Hepatocyte (in vitro differentiated cells): ENCODE measurements around the gene UROD. TPM values are rescaled to one million over a fixed set of nuclear protein-coding genes. Genes with fewer than 3 reads are reported as not detected.

Source experiments
- DNase-seq: peaks from one replicate; pipeline ENCODE4 v3.0.0-alpha.2; 2016; ENCODE audit warnings: low spot score
- H2AFZ ChIP-seq: fragments of 200-600 bp; sonication (generic); 2 replicates; pipeline ENCODE4 v1.6.0; 2016; ENCODE audit warnings: antibody characterized with exemption, mild to moderate bottlenecking
- H3K27ac ChIP-seq: fragments of 200-600 bp; sonication (generic); 2 replicates; pipeline ENCODE4 v1.5.1; 2016; ENCODE audit warnings: mild to moderate bottlenecking
- H3K27me3 ChIP-seq: fragments of 200-600 bp; sonication (generic); 2 replicates; pipeline ENCODE4 v1.6.1; 2016
- H3K36me3 ChIP-seq: fragments of 200-600 bp; sonication (generic); replicated peaks from 2 replicates; pipeline ENCODE4 v1.5.1; 2016; ENCODE audit warnings: low read depth; ENCODE audit not compliant: insufficient read depth
- H3K4me1 ChIP-seq: fragments of 200-600 bp; sonication (generic); 2 replicates; pipeline ENCODE4 v1.5.1; 2016; ENCODE audit warnings: mild to moderate bottlenecking, moderate library complexity; ENCODE audit not compliant: insufficient read depth
- H3K4me2 ChIP-seq: fragments of 200-600 bp; sonication (generic); 2 replicates; pipeline ENCODE4 v1.6.0; 2016
- H3K4me3 ChIP-seq: fragments of 200-600 bp; sonication (generic); 2 replicates; pipeline ENCODE4 v1.5.1; 2016; ENCODE audit warnings: mild to moderate bottlenecking
- H3K79me2 ChIP-seq: fragments of 200-600 bp; sonication (generic); 2 replicates; pipeline ENCODE4 v1.6.0; 2017; ENCODE audit warnings: mild to moderate bottlenecking
- H3K9me2 ChIP-seq: fragments of 200-600 bp; sonication (generic); replicated peaks from 2 replicates; pipeline ENCODE4 v1.6.0; 2017; ENCODE audit warnings: mild to moderate bottlenecking; ENCODE audit not compliant: insufficient read depth
- H3K9me3 ChIP-seq: fragments of 200-600 bp; sonication (generic); 2 replicates; pipeline ENCODE4 v1.5.1; 2016; ENCODE audit warnings: low read depth, mild to moderate bottlenecking
- H4K20me1 ChIP-seq: fragments of 200-600 bp; sonication (generic); 2 replicates; pipeline ENCODE4 v1.6.0; 2016; ENCODE audit warnings: mild to moderate bottlenecking; ENCODE audit not compliant: insufficient read depth, poor library complexity, severe bottlenecking
- EZH2 ChIP-seq: fragments of 200-600 bp; sonication (generic); IDR thresholded peaks from 2 replicates; pipeline ENCODE4 v1.6.1; 2016; ENCODE audit warnings: antibody characterized with exemption, mild to moderate bottlenecking, borderline replicate concordance
- EZH2phosphoT487 ChIP-seq: fragments of 200-600 bp; sonication (generic); IDR thresholded peaks from one replicate; pipeline ENCODE4 v1.6.1; 2018; ENCODE audit warnings: antibody characterized with exemption, mild to moderate bottlenecking, low read depth, moderate library complexity; ENCODE audit not compliant: unreplicated experiment, severe bottlenecking
- WGBS: methylation state at CpG from one replicate; pipeline ENCODE4 v1.1.6; 2016; ENCODE audit warnings: low lambda C conversion rate; ENCODE audit errors: missing lambda C conversion rate; 5-methylcytosine and 5-hydroxymethylcytosine counted together
- polyA plus RNA-seq: library from polyadenylated mRNA; unstranded; fragments of >200 nt; fragmentation: Nextera tagmentation; extraction: Ambion mirVana; gene quantifications from 2 replicates; pipeline ENCODE4 v1.2.1, GENCODE V29; 2016
- total RNA-seq: library from RNA; depleted of rRNA; stranded (reverse); fragments of >200 nt; gene quantifications from 2 replicates; pipeline ENCODE4 v1.2.3, GENCODE V29; 2014
- TF ChIP-seq, protein P1 (sequence below): fragments of 200-600 bp; sonication (generic); IDR thresholded peaks from 2 replicates; pipeline ENCODE4 v1.5.1; 2016; ENCODE audit warnings: antibody characterized with exemption, mild to moderate bottlenecking; ENCODE audit not compliant: poor library complexity

Gene UROD
- total and polyA plus RNA-seq, 2 experiments from 2014 or later, result 91.8 to 152 TPM

GRCh38 chr1:45005761-45006160 is 6.3 kb upstream of the UROD start:
- peaks cover 14% of the 10 kb centered on the region for H3K79me2 ChIP-seq
- peaks cover 10% of the 10 kb centered on the region for H3K4me1 ChIP-seq
- no peak overlapping the region for H3K4me2 ChIP-seq
- peaks cover 3% of the 10 kb centered on the region for H4K20me1 ChIP-seq
- WGBS, result 94% methylated on average over 6 of the region's 6 CpGs
- no peak overlapping the region for H2AFZ ChIP-seq
- no peaks in the 10 kb centered on the region for H3K9me2 ChIP-seq
- H3K4me3 ChIP-seq, result no peak overlapping the region
- TF ChIP-seq, protein P1, sequence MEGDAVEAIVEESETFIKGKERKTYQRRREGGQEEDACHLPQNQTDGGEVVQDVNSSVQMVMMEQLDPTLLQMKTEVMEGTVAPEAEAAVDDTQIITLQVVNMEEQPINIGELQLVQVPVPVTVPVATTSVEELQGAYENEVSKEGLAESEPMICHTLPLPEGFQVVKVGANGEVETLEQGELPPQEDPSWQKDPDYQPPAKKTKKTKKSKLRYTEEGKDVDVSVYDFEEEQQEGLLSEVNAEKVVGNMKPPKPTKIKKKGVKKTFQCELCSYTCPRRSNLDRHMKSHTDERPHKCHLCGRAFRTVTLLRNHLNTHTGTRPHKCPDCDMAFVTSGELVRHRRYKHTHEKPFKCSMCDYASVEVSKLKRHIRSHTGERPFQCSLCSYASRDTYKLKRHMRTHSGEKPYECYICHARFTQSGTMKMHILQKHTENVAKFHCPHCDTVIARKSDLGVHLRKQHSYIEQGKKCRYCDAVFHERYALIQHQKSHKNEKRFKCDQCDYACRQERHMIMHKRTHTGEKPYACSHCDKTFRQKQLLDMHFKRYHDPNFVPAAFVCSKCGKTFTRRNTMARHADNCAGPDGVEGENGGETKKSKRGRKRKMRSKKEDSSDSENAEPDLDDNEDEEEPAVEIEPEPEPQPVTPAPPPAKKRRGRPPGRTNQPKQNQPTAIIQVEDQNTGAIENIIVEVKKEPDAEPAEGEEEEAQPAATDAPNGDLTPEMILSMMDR, result no peak
- TF ChIP-seq EZH2phosphoT487, result no peak
- TF ChIP-seq EZH2, result no peak
- H3K27me3 ChIP-seq, result no peaks in the 10 kb centered on the region
- no peaks in the 10 kb centered on the region for H3K36me3 ChIP-seq
- no peaks in the 10 kb centered on the region for H3K9me3 ChIP-seq
- H3K27ac ChIP-seq, result no peak overlapping the region
- no peak for DNase-seq

DNA sequence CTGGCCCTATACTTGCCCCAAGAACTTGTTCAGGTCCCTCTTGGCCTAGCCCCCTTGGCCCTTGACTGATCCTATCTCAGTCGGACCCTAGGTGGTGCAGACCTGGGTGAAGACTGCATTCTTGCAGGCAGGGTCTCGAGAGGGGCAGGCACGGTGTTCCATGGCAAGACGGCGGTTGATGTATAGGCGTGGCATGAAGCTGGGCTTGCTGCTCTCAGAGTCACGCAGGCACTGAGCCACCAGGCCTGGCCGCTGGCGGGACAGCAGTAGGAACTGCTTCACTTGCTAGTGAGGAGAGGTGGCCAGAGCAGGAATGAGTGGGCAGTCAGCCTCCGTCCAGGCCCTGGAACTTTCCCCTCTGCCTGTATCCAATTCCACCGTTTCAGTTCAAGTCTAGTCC is 4.7 kb upstream of the UROD start:
- WGBS, result 88% methylated on average over 11 of the region's 11 CpGs
- H3K4me2 ChIP-seq, result no peak overlapping the region
- TF ChIP-seq, protein P1, result no peak
- no peak for TF ChIP-seq EZH2

DNA sequence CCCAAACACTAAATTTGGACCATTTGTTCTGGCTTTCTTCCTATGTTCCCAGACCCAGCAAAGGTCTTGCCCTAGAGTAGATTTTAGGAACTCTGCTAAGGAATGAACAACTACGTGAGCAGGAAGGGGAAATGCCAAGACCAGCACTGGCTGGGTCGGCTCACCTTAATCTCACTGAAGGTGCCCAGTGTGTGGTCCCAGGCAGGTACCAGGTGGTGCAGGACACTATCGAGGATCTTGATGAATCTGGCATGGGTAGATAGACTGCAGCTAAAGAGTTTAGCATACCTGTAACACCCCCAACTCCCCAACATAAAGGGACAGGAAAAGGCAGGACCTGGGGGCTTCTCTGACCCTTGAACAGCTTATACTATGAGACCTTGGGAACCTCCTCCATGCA is 4.0 kb upstream of the UROD start:
- no peaks in the 10 kb centered on the region for H3K9me2 ChIP-seq
- H3K4me3 ChIP-seq, result no peak overlapping the region
- H3K9me3 ChIP-seq, result no peaks in the 10 kb centered on the region
- H3K4me2 ChIP-seq, result no peak overlapping the region
- no peak overlapping the region for H2AFZ ChIP-seq
- TF ChIP-seq EZH2phosphoT487, result no peak
- peaks cover 12% of the 10 kb centered on the region for H3K4me1 ChIP-seq
- DNase-seq, result no peak
- H4K20me1 ChIP-seq, result peaks cover 3% of the 10 kb centered on the region
- 97% methylated on average over 3 of the region's 3 CpGs for WGBS
- no peaks in the 10 kb centered on the region for H3K36me3 ChIP-seq
- H3K79me2 ChIP-seq, result peaks cover 21% of the 10 kb centered on the region
- no peaks in the 10 kb centered on the region for H3K27me3 ChIP-seq
- H3K27ac ChIP-seq, result no peak overlapping the region

More for the DNA sequence above, 4.7 kb upstream of the UROD start:
- no peak for DNase-seq
- Histone ChIP-seq H2AFZ (no peak overlapping the region), H4K20me1 (peaks cover 3% of the 10 kb centered on the region), H3K27ac (no peak overlapping the region), H3K9me2 (no peaks in the 10 kb centered on the region), H3K36me3 (no peaks in the 10 kb centered on the region), H3K9me3 (no peaks in the 10 kb centered on the region), H3K79me2 (peaks cover 18% of the 10 kb centered on the region), H3K4me3 (no peak overlapping the region), H3K4me1 (peaks cover 14% of the 10 kb centered on the region), H3K27me3 (no peaks in the 10 kb centered on the region)

DNA sequence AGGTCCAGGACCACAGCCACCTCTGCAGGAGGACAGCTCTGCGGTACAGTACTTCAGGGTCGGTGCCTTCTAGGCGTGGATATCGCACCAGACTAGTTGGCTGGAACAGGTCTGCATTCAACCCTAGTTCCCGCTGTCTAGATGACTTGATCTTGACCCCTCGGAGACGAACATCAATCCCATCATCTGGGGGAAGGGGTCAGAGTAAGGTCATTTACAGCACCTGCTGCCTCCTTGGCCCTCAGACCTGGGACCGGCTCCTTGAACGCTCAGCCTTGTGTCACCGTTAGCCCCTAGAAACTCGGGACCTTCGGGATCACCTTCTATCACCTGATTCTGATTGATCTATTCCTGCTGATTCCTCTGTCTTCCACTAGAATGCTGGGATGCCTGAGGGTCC is 3.5 kb upstream of the UROD start:
- H3K9me3 ChIP-seq, result no peaks in the 10 kb centered on the region
- H2AFZ ChIP-seq, result no peak overlapping the region
- H3K4me3 ChIP-seq, result no peak overlapping the region
- TF ChIP-seq EZH2 (no peak), EZH2phosphoT487 (no peak)
- TF ChIP-seq, protein P1, result no peak
- peaks cover 25% of the 10 kb centered on the region for H3K79me2 ChIP-seq
- no peak overlapping the region for H3K27ac ChIP-seq
- H4K20me1 ChIP-seq, result peaks cover 3% of the 10 kb centered on the region
- DNase-seq, result no peak
- no peaks in the 10 kb centered on the region for H3K36me3 ChIP-seq
- H3K4me2 ChIP-seq, result no peak overlapping the region
- 98% methylated on average over 12 of the region's 12 CpGs for WGBS
- H3K9me2 ChIP-seq, result no peaks in the 10 kb centered on the region
- H3K4me1 ChIP-seq, result peaks cover 16% of the 10 kb centered on the region
- no peaks in the 10 kb centered on the region for H3K27me3 ChIP-seq
